Right lobe of liver (tissue), 4 donors: ENCODE data around the gene PCSK6.

Experiments
- CTCF ChIP-seq, 4 donors: fragments of 200-600 bp in 3 of 4; fragments of 450-650 bp in 1 of 4; IDR thresholded peaks; one replicate each; pipeline versions ENCODE4 v1.5.1 to v1.8.0; 2016 to 2022; ENCODE audit warnings: antibody characterized with exemption in 4 of 4, mild to moderate bottlenecking in 2 of 4
- POLR2A ChIP-seq: fragments of 450-650 bp; IDR thresholded peaks from one replicate; pipeline ENCODE4 v1.6.1; 2017; ENCODE audit warnings: antibody characterized with exemption, mild to moderate bottlenecking
- donor health status: DM: no; HTN: no; CAD: no.
- donor health status: DM: no; HTN: no; CAD: no.
- donor health status: DM: no; HTN: yes; CAD: no.

- TF ChIP-seq CTCF (IDR thresholded peaks at IDR 0.05) (no peak), POLR2A (no peak)
Measured at GRCh38 chr15:101444807-101445508, 44.5 kb downstream of the PCSK6 start.
